ENCODE results near the gene TNNI3. TPM values are rescaled to one million over a fixed set of nuclear protein-coding genes. Genes with fewer than 3 reads are reported as not detected.

Gene TNNI3
- total and polyA plus RNA-seq, 2 donors (not counting 3 experiments of a cell fraction or from before 2014, with no cell fraction given) = not detected

DNA sequence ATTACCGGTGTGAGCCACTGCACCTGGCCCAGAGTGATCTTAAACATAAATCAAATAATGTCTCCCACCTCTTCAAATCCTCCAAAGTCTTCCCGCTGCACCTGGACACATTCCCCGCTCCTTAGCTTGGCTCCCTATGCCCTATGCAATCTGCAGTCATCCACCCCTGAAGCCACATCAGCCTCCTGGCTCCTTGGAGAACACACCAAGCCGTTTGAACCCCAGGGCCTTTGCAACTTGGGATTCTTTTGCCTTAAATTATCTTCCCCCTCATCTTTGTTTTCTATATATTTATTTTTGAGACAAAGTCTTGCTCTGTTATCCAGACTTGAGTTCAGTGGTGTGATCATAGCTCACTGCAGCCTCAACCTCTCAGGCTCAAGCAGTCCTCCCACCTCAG is 11.6 kb upstream of the TNNI3 start:
- Histone ChIP-seq H3K9me1 (replicated peaks; ENCODE audit: control insufficient read depth, extremely low read depth, insufficient read depth, low read length) (no peaks in the 10 kb centered on the region), H3K9me3 (replicated peaks; ENCODE audit: control insufficient read depth, insufficient read depth, low read length) (no peaks in the 10 kb centered on the region), H3K9ac (replicated peaks; ENCODE audit: extremely low read depth, insufficient read depth, low read length) (no peak overlapping the region), H3K4me3 (replicated peaks in 1 of 3; ENCODE audit: insufficient read depth in 1 of 3, low read depth in 1 of 3, low read length in 3 of 3) (no peak overlapping the region), H3K27me3 (ENCODE audit: control insufficient read depth in 2 of 2, insufficient read depth in 2 of 2, low read length in 2 of 2) (peaks cover 20 to 22% of the 10 kb centered on the region in 2 experiments), H3K4me1 (ENCODE audit: control insufficient read depth, extremely low read depth, insufficient read depth, low read length) (no peaks in the 10 kb centered on the region), H3K36me3 (ENCODE audit: control insufficient read depth in 2 of 2, extremely low read depth in 1 of 2, insufficient read depth in 2 of 2, low read length in 2 of 2) (no peaks in the 10 kb centered on the region), H3K79me2 (ENCODE audit: control insufficient read depth, insufficient read depth, low read length) (no peaks in the 10 kb centered on the region), H3K4me2 (ENCODE audit: insufficient read depth, low read length) (no peak overlapping the region), H2AFZ (ENCODE audit: low read depth, low read length) (no peak overlapping the region), H4K20me1 (replicated peaks; ENCODE audit: control insufficient read depth, extremely low read depth, insufficient read depth, low read length) (no peaks in the 10 kb centered on the region), H3K27ac (ENCODE audit: insufficient read depth, low read depth, low read length) (no peak overlapping the region)
- DNase-seq (ENCODE audit: low read depth, low spot score) (no peak), FAIRE-seq (no peak)
- intact Hi-C loops (cut with micrococcal nuclease) (loop anchor here (5.0 kb wide), 1 partner anchor 48 kb away; no protein-coding TSS in a partner anchor), dilution Hi-C loops (cut with MboI; ENCODE audit: extremely low pct_ligation_motif_present, low sequenced_read_pairs) (no loop called here)
- TF ChIP-seq JUN (IDR thresholded peaks at IDR 0.05; ENCODE audit: borderline replicate concordance, insufficient read depth, insufficient read length, low read depth) = no peak
- no peak for TF ChIP-seq GATA2 (IDR thresholded peaks at IDR 0.05; ENCODE audit: insufficient read depth, insufficient read length, low read depth, low read length)
- TF ChIP-seq EZH2 (IDR thresholded peaks at IDR 0.05; ENCODE audit: borderline replicate concordance, low read depth, low read length, severe bottlenecking) = no peak
- TF ChIP-seq CTCF (IDR thresholded peaks at IDR 0.05; ENCODE audit: extremely low read depth in 1 of 2, insufficient read depth in 1 of 2, low read depth in 1 of 2, low read length in 2 of 2) = no peak
- no peak for TF ChIP-seq MYC (IDR thresholded peaks at IDR 0.05; ENCODE audit: low read depth, low read length)
- no peak for TF ChIP-seq FOS (IDR thresholded peaks at IDR 0.05; ENCODE audit: borderline replicate concordance, insufficient read depth, low read length)
- no peak for TF ChIP-seq POLR2A (IDR thresholded peaks at IDR 0.05; ENCODE audit: low read depth, low read length)
- no peak for TF ChIP-seq POLR2AphosphoS5 (IDR thresholded peaks at IDR 0.05; ENCODE audit: insufficient read depth, low read depth, low read length)
- no peak for TF ChIP-seq MAX (IDR thresholded peaks at IDR 0.05; ENCODE audit: insufficient read depth, insufficient read length)
- ChIA-PET CTCF (interaction anchor here (1.2 kb wide), 1 partner anchor 9 kb away, joined by 5 read pairs; no protein-coding TSS in a partner anchor), POLR2A (no interaction called here)
- BruUV-seq (replicated peaks) = no TSS peak
